Measurements from ENCODE around the gene AADACL2. TPM values are rescaled to one million over a fixed set of nuclear protein-coding genes. Genes with fewer than 3 reads are reported as not detected.

AADACL2 gene
- total RNA-seq, 1 donor from 2014 or later: not detected

GRCh38 chr3:151740581-151740980 is 6.9 kb downstream of the AADACL2 start:
- Mint-ChIP-seq H3K27ac (ENCODE audit: unreplicated experiment) (no peak overlapping the region), H3K9me3 (ENCODE audit: unreplicated experiment) (no peaks in the 10 kb centered on the region), H3K4me1 (ENCODE audit: unreplicated experiment) (no peaks in the 10 kb centered on the region), H3K36me3 (ENCODE audit: low read depth, unreplicated experiment) (no peaks in the 10 kb centered on the region), H3K27me3 (ENCODE audit: unreplicated experiment) (no peaks in the 10 kb centered on the region), H3K4me3 (ENCODE audit: unreplicated experiment) (no peak overlapping the region)
- DNase-seq (ENCODE audit: low spot score): no peak
- TF ChIP-seq CTCF (IDR thresholded peaks at IDR 0.05; ENCODE audit: unreplicated experiment): no peak

GRCh38 chr3:151743855-151744254 is 10.1 kb downstream of the AADACL2 start:
- no peak for TF ChIP-seq CTCF (IDR thresholded peaks at IDR 0.05; ENCODE audit: unreplicated experiment)
- Mint-ChIP-seq H3K4me3 (ENCODE audit: unreplicated experiment) (no peak overlapping the region), H3K9me3 (ENCODE audit: unreplicated experiment) (no peaks in the 10 kb centered on the region), H3K36me3 (ENCODE audit: low read depth, unreplicated experiment) (no peaks in the 10 kb centered on the region), H3K27ac (ENCODE audit: unreplicated experiment) (no peak overlapping the region), H3K4me1 (ENCODE audit: unreplicated experiment) (no peaks in the 10 kb centered on the region), H3K27me3 (ENCODE audit: unreplicated experiment) (no peaks in the 10 kb centered on the region)
- no peak for DNase-seq (ENCODE audit: low spot score)

- no peaks in the 10 kb centered on the region for H3K4me1 Mint-ChIP-seq (ENCODE audit: unreplicated experiment)
- TF ChIP-seq CTCF (IDR thresholded peaks at IDR 0.05; ENCODE audit: unreplicated experiment): no peak
- H3K27me3 Mint-ChIP-seq (ENCODE audit: unreplicated experiment): no peaks in the 10 kb centered on the region
- H3K36me3 Mint-ChIP-seq (ENCODE audit: low read depth, unreplicated experiment): no peaks in the 10 kb centered on the region
- no peak overlapping the region for H3K4me3 Mint-ChIP-seq (ENCODE audit: unreplicated experiment)
- H3K9me3 Mint-ChIP-seq (ENCODE audit: unreplicated experiment): no peaks in the 10 kb centered on the region
- no peak for DNase-seq (ENCODE audit: low spot score)
- no peak overlapping the region for H3K27ac Mint-ChIP-seq (ENCODE audit: unreplicated experiment)
These were observed 16.5 kb downstream of the AADACL2 start for GRCh38 chr3:151750181-151750580.

- TF ChIP-seq CTCF (IDR thresholded peaks at IDR 0.05; ENCODE audit: unreplicated experiment): no peak
- Mint-ChIP-seq H3K27me3 (ENCODE audit: unreplicated experiment) (no peaks in the 10 kb centered on the region), H3K4me1 (ENCODE audit: unreplicated experiment) (no peaks in the 10 kb centered on the region), H3K27ac (ENCODE audit: unreplicated experiment) (no peak overlapping the region), H3K4me3 (ENCODE audit: unreplicated experiment) (no peak overlapping the region), H3K36me3 (ENCODE audit: low read depth, unreplicated experiment) (no peaks in the 10 kb centered on the region), H3K9me3 (ENCODE audit: unreplicated experiment) (no peaks in the 10 kb centered on the region)
- no peak for DNase-seq (ENCODE audit: low spot score)
These were observed 17.0 kb downstream of the AADACL2 start for GRCh38 chr3:151750678-151751077.

GRCh38 chr3:151751161-151751560 is 17.4 kb downstream of the AADACL2 start:
- H3K4me1 Mint-ChIP-seq (ENCODE audit: unreplicated experiment): no peaks in the 10 kb centered on the region
- H3K36me3 Mint-ChIP-seq (ENCODE audit: low read depth, unreplicated experiment): no peaks in the 10 kb centered on the region
- no peaks in the 10 kb centered on the region for H3K27me3 Mint-ChIP-seq (ENCODE audit: unreplicated experiment)
- no peaks in the 10 kb centered on the region for H3K9me3 Mint-ChIP-seq (ENCODE audit: unreplicated experiment)
- H3K4me3 Mint-ChIP-seq (ENCODE audit: unreplicated experiment): no peak overlapping the region
- no peak for TF ChIP-seq CTCF (IDR thresholded peaks at IDR 0.05; ENCODE audit: unreplicated experiment)
- DNase-seq (ENCODE audit: low spot score): no peak
- no peak overlapping the region for H3K27ac Mint-ChIP-seq (ENCODE audit: unreplicated experiment)

Data from endothelial cell (in vitro differentiated cells).